Measurements from ENCODE around the gene RIMKLA. TPM values are rescaled to one million over a fixed set of nuclear protein-coding genes. Genes with fewer than 3 reads are reported as not detected.

Gene RIMKLA
- total and polyA plus RNA-seq, 2 of the 13 experiments (the other 11 are each of a cell fraction or from before 2014, with no cell fraction given), result 2.5 to 3.8 TPM

DNA sequence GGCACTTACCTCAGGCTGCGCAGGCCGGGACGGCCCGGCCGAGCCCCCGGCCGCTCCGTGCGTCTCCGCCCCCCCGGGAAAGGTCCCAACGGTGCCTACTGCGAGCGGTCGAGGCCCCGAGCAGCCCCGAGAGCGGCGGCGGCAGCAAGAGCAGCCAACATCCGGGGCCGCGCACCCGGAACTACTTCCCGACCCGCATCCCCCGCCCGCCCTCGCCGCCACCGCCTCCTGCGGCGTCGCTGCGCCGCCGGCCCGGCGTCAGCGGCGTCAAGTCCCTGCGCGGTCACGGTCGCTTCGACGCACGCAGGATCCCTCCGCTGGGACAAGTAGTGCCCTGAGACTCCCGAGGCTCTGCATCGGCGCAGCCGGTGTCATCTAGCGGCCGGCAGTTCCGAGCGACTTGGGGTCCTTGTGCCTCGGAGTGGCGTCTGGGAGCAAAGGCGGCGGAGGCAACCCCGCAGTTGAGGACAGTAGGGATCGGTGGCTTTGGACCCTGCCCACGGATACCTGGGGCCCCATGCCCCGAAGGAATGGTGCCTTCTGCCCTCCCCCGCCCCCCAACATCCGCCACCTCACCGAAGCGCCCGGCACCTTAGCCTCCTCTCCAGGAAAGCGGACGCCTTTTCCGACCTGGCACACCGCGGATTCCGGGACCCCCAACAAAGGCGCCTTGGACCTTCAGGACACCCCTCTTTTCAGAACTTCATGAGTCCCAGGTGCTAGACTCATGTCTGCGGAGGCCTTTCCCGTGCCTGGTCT, 45.4 kb upstream of the RIMKLA start, which contains the start of gene FOXJ3 (continued):
- TF ChIP-seq, protein P1, sequence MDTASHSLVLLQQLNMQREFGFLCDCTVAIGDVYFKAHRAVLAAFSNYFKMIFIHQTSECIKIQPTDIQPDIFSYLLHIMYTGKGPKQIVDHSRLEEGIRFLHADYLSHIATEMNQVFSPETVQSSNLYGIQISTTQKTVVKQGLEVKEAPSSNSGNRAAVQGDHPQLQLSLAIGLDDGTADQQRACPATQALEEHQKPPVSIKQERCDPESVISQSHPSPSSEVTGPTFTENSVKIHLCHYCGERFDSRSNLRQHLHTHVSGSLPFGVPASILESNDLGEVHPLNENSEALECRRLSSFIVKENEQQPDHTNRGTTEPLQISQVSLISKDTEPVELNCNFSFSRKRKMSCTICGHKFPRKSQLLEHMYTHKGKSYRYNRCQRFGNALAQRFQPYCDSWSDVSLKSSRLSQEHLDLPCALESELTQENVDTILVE (CRISPR knock-in tag; IDR thresholded peaks at IDR 0.05), result peak; percentile 98
- TF ChIP-seq BCL6 (CRISPR knock-in tag; IDR thresholded peaks at IDR 0.05), result peak; percentile 72
- TF ChIP-seq ZFP36L2 (CRISPR knock-in tag; IDR thresholded peaks at IDR 0.05), result no peak
- no peak for TF ChIP-seq SOX13 (IDR thresholded peaks at IDR 0.05)
- TF ChIP-seq SOX13 (CRISPR knock-in tag; conservative IDR thresholded peaks at IDR 0.05 in 1 of 2, IDR thresholded peaks at IDR 0.05 in 1 of 2), result peak in 1 of 2 experiments; percentile 79; a peak in 2 of 4 replicates
- TF ChIP-seq HMG20B (CRISPR knock-in tag; conservative IDR thresholded peaks at IDR 0.05), result 0 out of 2 replicates have a peak, but pooled peaks have one; percentile 73
- TF ChIP-seq PATZ1 (CRISPR knock-in tag; IDR thresholded peaks at IDR 0.05), result peak; percentile 81
- TF ChIP-seq KLF11 (CRISPR knock-in tag; IDR thresholded peaks at IDR 0.05), result 0 out of 2 replicates have a peak, but pooled peaks have one; percentile 25
- TF ChIP-seq MED1 (CRISPR knock-in tag; IDR thresholded peaks at IDR 0.05), result peak; percentile 92
- no peak for TF ChIP-seq ZNF382 (CRISPR knock-in tag; IDR thresholded peaks at IDR 0.05; ENCODE audit: borderline replicate concordance)
- TF ChIP-seq, protein P2, sequence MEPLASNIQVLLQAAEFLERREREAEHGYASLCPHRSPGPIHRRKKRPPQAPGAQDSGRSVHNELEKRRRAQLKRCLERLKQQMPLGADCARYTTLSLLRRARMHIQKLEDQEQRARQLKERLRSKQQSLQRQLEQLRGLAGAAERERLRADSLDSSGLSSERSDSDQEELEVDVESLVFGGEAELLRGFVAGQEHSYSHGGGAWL (CRISPR knock-in tag; IDR thresholded peaks at IDR 0.05), result peak; percentile 65
- TF ChIP-seq ZFP41 (CRISPR knock-in tag; IDR thresholded peaks at IDR 0.05; ENCODE audit: borderline replicate concordance), result 0 out of 2 replicates have a peak, but pooled peaks have one; percentile 73
- peak; percentile 79 for TF ChIP-seq GABPA (IDR thresholded peaks at IDR 0.05; ENCODE audit: low read depth, low read length)
- peak; percentile 77 for TF ChIP-seq GABPA (CRISPR knock-in tag; IDR thresholded peaks at IDR 0.05; ENCODE audit: low read depth)
- TF ChIP-seq ARNT2 (CRISPR knock-in tag; IDR thresholded peaks at IDR 0.05; ENCODE audit: low read depth), result peak; percentile 93
- peak; percentile 61 for TF ChIP-seq ZNF292 (CRISPR knock-in tag; IDR thresholded peaks at IDR 0.05; ENCODE audit: borderline replicate concordance, low read depth)
- peak; percentile 68; the same call in 1 of the 2 replicates for TF ChIP-seq MED13 (CRISPR knock-in tag; IDR thresholded peaks at IDR 0.05)
- TF ChIP-seq PRDM15 (CRISPR knock-in tag; IDR thresholded peaks at IDR 0.05), result no peak
- TF ChIP-seq HMG20A (CRISPR knock-in tag; IDR thresholded peaks at IDR 0.05; ENCODE audit: borderline replicate concordance), result 0 out of 2 replicates have a peak, but pooled peaks have one; percentile 44
- TF ChIP-seq ZNF138 (CRISPR knock-in tag; IDR thresholded peaks at IDR 0.05; ENCODE audit: low read depth), result 0 out of 2 replicates have a peak, but pooled peaks have one; percentile 87
- TF ChIP-seq IKZF5 (CRISPR knock-in tag; IDR thresholded peaks at IDR 0.05), result peak; percentile 82; the same call in 1 of the 2 replicates
- no peak for TF ChIP-seq FOXK2 (IDR thresholded peaks at IDR 0.05)

All from HepG2 (cell line).